Tibial nerve (tissue), 4 donors: Measurements from ENCODE around the gene TRAP1. TPM values are rescaled to one million over a fixed set of nuclear protein-coding genes. Genes with fewer than 3 reads are reported as not detected.

Source experiments
- DNase-seq, 2 donors: peaks; one replicate each; pipeline ENCODE4 v3.0.0-alpha.2; 2019; ENCODE audit warnings: low spot score in 2 of 2
- H3K27ac ChIP-seq, 4 donors: fragments of 200-600 bp; sonication (generic) in 3 of 4; one replicate each; pipeline ENCODE4 v1.5.1; 2017 to 2019; ENCODE audit warnings: mild to moderate bottlenecking in 1 of 4
- H3K27me3 ChIP-seq, 2 donors: fragments of 200-600 bp; sonication (generic) in 1 of 2; one replicate each; pipeline versions ENCODE4 v1.5.1 to v1.6.0; 2017 to 2019
- H3K36me3 ChIP-seq, 3 donors: fragments of 200-600 bp; sonication (generic); one replicate each; pipeline ENCODE4 v1.5.1; 2018 to 2019
- H3K4me1 ChIP-seq, 4 donors: fragments of 200-600 bp; sonication (generic) in 3 of 4; one replicate each; pipeline ENCODE4 v1.5.1; 2017 to 2019
- H3K4me3 ChIP-seq, 4 donors: fragments of 200-600 bp; sonication (generic) in 3 of 4; one replicate each; pipeline ENCODE4 v1.5.1; 2017 to 2019; ENCODE audit warnings: mild to moderate bottlenecking in 1 of 4, moderate library complexity in 1 of 4
- H3K9me3 ChIP-seq, 4 donors: fragments of 200-600 bp; sonication (generic) in 3 of 4; one replicate each; pipeline ENCODE4 v1.5.1; 2017 to 2019
- CTCF ChIP-seq, 5 experiments: fragments of 200-600 bp in 3 of 5; fragments of 450-650 bp in 2 of 5; sonication (generic) in 3 of 5; IDR thresholded peaks; one replicate each; pipeline ENCODE4 v1.5.1; 2016 to 2019; ENCODE audit warnings: antibody characterized with exemption in 5 of 5, mild to moderate bottlenecking in 3 of 5, moderate library complexity in 2 of 5
- EP300 ChIP-seq, 2 donors: sonication (generic); formaldehyde crosslinking; IDR thresholded peaks; one replicate each; pipeline ENCODE4 v1.6.1; 2017; ENCODE audit warnings: antibody characterized with exemption in 2 of 2, mild to moderate bottlenecking in 1 of 2
- POLR2A ChIP-seq, 2 donors: fragments of 450-650 bp; IDR thresholded peaks; one replicate each; pipeline ENCODE4 v1.6.1; 2017; ENCODE audit warnings: antibody characterized with exemption in 2 of 2, mild to moderate bottlenecking in 2 of 2, moderate library complexity in 2 of 2
- WGBS, 2 donors: methylation state at CpG; one replicate each; pipeline ENCODE4 v1.1.5; 2018; 5-methylcytosine and 5-hydroxymethylcytosine counted together
- total RNA-seq, 4 donors: library from RNA; depleted of rRNA; stranded (reverse); fragments of >200 nt; gene quantifications; one replicate each; pipeline ENCODE4 v1.1.0, GENCODE V29; 2016

Gene TRAP1
- total RNA-seq, 4 donors from 2014 or later: 61.6 to 146 (median 74.2) TPM

DNA sequence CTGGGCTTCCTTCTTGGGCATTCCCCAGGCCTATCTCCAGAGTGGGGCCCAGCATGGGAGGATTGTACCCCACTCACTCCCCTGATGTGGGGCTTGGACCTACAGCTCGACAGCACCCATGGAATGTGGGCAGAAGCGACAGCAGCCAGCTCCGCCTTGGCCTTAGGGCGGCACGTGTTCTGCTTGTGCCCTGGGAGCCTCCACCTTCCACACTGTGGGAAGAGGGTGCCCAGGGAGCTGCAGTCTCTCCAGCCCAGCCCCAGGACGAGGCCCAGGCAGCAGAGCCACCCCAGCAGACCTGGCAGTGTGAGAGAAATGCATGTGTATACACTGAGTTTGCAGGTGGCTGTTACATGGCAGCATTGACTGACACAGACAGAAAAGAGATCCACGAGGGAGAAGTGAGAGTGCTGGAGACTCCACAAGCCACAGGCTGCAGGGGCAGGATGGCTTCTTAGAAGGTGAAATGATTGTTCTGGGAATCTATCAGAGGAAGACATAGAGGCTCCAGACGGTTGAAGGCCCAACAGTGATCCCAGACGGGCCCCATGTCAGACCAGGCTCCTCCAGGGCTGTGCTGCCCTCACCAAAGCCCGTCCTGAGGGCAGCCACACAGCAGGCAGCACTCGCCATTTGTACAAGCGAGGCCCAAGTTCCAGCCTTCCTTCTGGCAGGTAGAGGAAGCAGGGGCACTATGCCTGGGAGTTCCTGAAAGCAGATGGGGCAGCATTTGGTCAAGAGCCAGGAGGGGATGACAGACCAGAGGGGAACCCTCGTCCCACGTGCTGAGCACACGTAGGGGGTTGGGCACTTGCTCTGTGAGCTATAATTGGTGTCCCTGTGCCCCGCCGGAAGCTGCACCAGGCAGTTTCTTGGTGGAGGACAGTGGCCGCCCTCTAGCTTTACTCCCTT is 65.6 kb downstream of the TRAP1 start:
- H3K4me3 ChIP-seq: no peak overlapping the region
- TF ChIP-seq EP300 (IDR thresholded peaks at IDR 0.05): no peak
- peaks cover 0 to 4% (median 0%) of the 10 kb centered on the region in 4 donors for H3K4me1 ChIP-seq
- no peaks in the 10 kb centered on the region for H3K27me3 ChIP-seq
- no peaks in the 10 kb centered on the region for H3K9me3 ChIP-seq
- H3K27ac ChIP-seq: no peak overlapping the region
- H3K36me3 ChIP-seq: peaks cover 0 to 49% (median 0%) of the 10 kb centered on the region in 3 donors
- WGBS, 2 donors: 75 to 83% methylated on average over 16 to 18 of the region's 18 CpGs
- peak in 1 of 2 donors; percentile 0 for DNase-seq

DNA sequence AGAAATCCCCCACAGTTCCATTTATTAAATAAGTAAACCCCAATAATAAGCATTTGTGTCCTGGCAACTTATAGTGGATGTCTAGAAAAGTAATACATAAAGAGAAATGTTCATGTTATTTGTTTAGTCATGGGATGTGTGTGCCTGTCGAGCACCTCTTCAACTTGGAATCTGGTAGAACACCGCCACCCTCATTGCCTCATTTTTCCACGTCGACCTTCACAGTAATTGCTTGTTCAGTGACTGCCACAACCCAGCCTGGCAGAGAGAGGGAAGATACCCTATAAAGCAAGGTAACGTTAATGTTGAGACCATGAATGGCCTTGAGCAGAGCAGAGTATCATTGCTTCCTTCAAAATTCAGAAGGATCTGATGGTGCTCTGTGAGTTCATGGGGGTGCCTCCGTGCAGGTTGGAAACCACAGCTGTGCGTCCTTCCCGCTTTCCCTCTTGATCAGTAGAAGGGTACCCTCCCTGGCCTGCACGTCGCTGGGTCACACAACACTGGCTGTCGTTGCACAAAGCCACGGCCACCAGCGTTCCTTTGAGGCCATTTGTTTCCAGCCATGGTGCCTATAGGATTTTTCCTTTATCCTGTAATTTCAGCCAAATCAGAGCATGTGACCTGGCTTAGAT is 66.6 kb downstream of the TRAP1 start:
- WGBS, 2 donors: 83 to 90% methylated on average over 13 of the region's 13 CpGs
- H3K4me1 ChIP-seq: peaks cover 0 to 4% (median 0%) of the 10 kb centered on the region in 4 donors
- H3K27me3 ChIP-seq: no peaks in the 10 kb centered on the region
- H3K27ac ChIP-seq: no peak overlapping the region
- H3K4me3 ChIP-seq: no peak overlapping the region
- DNase-seq: no peak
- no peak for TF ChIP-seq POLR2A (IDR thresholded peaks at IDR 0.05)
- no peak for TF ChIP-seq CTCF (IDR thresholded peaks at IDR 0.05)
- no peak for TF ChIP-seq EP300 (IDR thresholded peaks at IDR 0.05)
- no peaks in the 10 kb centered on the region for H3K9me3 ChIP-seq
- H3K36me3 ChIP-seq: peaks cover 0 to 39% (median 0%) of the 10 kb centered on the region in 3 donors

DNA sequence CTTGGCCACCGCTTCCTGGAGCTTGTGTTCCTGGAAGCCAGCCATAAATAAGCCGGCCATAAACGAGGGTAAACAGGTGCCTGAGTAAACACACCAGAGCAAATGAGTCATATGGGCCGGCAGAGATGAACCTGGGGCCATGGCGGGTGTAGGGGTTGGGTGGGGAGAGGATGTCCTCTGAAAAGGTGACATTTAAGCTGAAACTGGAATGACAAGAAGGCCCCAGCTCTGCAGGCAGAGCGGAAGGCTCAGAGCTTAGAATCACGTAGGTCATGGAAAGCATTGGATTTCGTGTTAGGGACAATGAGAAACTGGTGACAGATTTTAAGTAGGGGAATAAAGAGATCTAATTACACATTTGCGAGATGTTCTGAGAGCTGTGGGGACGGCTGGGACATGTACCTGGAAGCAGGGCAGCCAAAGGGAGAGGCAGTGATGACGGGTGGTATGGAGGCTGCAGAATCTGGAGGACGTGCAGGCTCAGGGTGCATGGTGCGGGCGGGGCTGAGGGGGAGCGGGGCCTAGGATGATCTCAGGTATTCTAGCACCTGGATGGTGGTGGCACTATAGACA is 70.9 kb downstream of the TRAP1 start:
- Histone ChIP-seq H3K27me3 (no peaks in the 10 kb centered on the region), H3K4me1 (no peaks in the 10 kb centered on the region), H3K9me3 (no peaks in the 10 kb centered on the region), H3K27ac (no peak overlapping the region), H3K36me3 (peaks cover 0 to 31% (median under 1%) of the 10 kb centered on the region in 3 donors), H3K4me3 (no peak overlapping the region)
- TF ChIP-seq POLR2A (IDR thresholded peaks at IDR 0.05): no peak
- no peak for TF ChIP-seq CTCF (IDR thresholded peaks at IDR 0.05)
- no peak for TF ChIP-seq EP300 (IDR thresholded peaks at IDR 0.05)
- no peak for DNase-seq
- WGBS, 2 donors: 78 to 79% methylated on average over 15 of the region's 15 CpGs

- Histone ChIP-seq H3K4me1 (no peaks in the 10 kb centered on the region), H3K9me3 (no peaks in the 10 kb centered on the region), H3K4me3 (no peak overlapping the region), H3K36me3 (peaks cover 0 to 31% (median 7%) of the 10 kb centered on the region in 3 donors), H3K27ac (peak overlapping the region in 1 of 4 donors; percentile 67), H3K27me3 (no peaks in the 10 kb centered on the region)
- TF ChIP-seq EP300 (IDR thresholded peaks at IDR 0.05) (no peak), POLR2A (IDR thresholded peaks at IDR 0.05) (no peak), CTCF (IDR thresholded peaks at IDR 0.05) (no peak)
- no peak for DNase-seq
- 39 to 49% methylated on average over 18 of the region's 19 CpGs for WGBS, 2 donors
Measured at GRCh38 chr16:3645504-3646347, 71.6 kb downstream of the TRAP1 start.

GRCh38 chr16:3645108-3645503 is 72.2 kb downstream of the TRAP1 start:
- no peak overlapping the region for H3K4me3 ChIP-seq
- H3K27ac ChIP-seq: peak overlapping the region in 1 of 4 donors; percentile 67
- H3K4me1 ChIP-seq: no peaks in the 10 kb centered on the region
- WGBS, 2 donors: 37 to 45% methylated on average over 6 of the region's 6 CpGs
- no peaks in the 10 kb centered on the region for H3K9me3 ChIP-seq
- H3K27me3 ChIP-seq: no peaks in the 10 kb centered on the region
- no peak for DNase-seq
- TF ChIP-seq POLR2A (IDR thresholded peaks at IDR 0.05): no peak
- TF ChIP-seq EP300 (IDR thresholded peaks at IDR 0.05): no peak
- TF ChIP-seq CTCF (IDR thresholded peaks at IDR 0.05): no peak
- peaks cover 0 to 35% (median 8%) of the 10 kb centered on the region in 3 donors for H3K36me3 ChIP-seq
